ENCODE data around the gene PLD1. TPM values are rescaled to one million over a fixed set of nuclear protein-coding genes. Genes with fewer than 3 reads are reported as not detected.

PLD1 gene
- total and polyA plus RNA-seq, 10 of the 15 experiments (the other 5 are each of a cell fraction or from before 2014, with no cell fraction given): 2.9 to 108 (median 3.6) TPM

DNA sequence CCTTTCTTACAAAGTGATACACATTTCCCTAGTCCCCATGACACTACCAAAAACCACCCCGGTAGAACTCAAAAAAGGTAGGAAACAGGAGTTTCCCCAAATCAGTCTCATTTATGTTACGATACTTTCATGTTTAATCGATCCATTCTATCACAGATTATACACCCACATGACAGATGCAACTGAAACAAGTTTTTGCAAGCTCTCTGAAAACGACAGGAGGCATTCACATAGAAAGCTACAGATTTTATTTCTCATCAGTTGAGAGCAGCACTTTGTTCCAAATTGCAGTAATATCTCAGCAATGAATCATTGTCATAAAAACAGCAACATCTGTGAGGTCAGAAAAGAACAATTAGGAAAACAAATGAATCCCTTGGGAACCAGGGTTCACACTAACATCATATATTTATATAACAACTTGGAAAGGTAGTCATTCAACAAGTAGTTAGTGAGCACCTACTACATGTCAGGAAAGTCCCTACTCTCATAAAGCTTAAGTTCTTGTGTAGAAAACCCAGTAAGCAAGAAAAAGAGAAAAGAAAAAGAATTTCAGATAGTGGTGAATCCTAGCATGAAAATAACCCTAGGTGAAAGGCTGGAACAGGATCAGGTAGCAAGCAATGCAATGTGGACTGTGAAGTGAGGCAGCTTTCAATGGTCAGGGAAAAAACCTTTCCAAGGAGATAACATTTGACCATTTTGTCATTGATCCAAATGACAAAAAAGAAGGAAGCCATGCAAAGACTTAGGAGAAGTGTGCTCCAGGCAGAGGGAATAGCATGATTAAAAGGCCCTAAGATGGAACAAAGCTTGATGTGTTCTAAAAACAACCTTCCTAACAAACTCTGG lies 8.3 kb downstream of the PLD1 start (continued):
- TF ChIP-seq, protein P1, sequence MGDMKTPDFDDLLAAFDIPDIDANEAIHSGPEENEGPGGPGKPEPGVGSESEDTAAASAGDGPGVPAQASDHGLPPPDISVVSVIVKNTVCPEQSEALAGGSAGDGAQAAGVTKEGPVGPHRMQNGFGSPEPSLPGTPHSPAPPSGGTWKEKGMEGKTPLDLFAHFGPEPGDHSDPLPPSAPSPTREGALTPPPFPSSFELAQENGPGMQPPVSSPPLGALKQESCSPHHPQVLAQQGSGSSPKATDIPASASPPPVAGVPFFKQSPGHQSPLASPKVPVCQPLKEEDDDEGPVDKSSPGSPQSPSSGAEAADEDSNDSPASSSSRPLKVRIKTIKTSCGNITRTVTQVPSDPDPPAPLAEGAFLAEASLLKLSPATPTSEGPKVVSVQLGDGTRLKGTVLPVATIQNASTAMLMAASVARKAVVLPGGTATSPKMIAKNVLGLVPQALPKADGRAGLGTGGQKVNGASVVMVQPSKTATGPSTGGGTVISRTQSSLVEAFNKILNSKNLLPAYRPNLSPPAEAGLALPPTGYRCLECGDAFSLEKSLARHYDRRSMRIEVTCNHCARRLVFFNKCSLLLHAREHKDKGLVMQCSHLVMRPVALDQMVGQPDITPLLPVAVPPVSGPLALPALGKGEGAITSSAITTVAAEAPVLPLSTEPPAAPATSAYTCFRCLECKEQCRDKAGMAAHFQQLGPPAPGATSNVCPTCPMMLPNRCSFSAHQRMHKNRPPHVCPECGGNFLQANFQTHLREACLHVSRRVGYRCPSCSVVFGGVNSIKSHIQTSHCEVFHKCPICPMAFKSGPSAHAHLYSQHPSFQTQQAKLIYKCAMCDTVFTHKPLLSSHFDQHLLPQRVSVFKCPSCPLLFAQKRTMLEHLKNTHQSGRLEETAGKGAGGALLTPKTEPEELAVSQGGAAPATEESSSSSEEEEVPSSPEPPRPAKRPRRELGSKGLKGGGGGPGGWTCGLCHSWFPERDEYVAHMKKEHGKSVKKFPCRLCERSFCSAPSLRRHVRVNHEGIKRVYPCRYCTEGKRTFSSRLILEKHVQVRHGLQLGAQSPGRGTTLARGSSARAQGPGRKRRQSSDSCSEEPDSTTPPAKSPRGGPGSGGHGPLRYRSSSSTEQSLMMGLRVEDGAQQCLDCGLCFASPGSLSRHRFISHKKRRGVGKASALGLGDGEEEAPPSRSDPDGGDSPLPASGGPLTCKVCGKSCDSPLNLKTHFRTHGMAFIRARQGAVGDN (IDR thresholded peaks at IDR 0.05): peak; percentile 46; the same call in 1 of the 2 replicates
- TF ChIP-seq, protein P2, sequence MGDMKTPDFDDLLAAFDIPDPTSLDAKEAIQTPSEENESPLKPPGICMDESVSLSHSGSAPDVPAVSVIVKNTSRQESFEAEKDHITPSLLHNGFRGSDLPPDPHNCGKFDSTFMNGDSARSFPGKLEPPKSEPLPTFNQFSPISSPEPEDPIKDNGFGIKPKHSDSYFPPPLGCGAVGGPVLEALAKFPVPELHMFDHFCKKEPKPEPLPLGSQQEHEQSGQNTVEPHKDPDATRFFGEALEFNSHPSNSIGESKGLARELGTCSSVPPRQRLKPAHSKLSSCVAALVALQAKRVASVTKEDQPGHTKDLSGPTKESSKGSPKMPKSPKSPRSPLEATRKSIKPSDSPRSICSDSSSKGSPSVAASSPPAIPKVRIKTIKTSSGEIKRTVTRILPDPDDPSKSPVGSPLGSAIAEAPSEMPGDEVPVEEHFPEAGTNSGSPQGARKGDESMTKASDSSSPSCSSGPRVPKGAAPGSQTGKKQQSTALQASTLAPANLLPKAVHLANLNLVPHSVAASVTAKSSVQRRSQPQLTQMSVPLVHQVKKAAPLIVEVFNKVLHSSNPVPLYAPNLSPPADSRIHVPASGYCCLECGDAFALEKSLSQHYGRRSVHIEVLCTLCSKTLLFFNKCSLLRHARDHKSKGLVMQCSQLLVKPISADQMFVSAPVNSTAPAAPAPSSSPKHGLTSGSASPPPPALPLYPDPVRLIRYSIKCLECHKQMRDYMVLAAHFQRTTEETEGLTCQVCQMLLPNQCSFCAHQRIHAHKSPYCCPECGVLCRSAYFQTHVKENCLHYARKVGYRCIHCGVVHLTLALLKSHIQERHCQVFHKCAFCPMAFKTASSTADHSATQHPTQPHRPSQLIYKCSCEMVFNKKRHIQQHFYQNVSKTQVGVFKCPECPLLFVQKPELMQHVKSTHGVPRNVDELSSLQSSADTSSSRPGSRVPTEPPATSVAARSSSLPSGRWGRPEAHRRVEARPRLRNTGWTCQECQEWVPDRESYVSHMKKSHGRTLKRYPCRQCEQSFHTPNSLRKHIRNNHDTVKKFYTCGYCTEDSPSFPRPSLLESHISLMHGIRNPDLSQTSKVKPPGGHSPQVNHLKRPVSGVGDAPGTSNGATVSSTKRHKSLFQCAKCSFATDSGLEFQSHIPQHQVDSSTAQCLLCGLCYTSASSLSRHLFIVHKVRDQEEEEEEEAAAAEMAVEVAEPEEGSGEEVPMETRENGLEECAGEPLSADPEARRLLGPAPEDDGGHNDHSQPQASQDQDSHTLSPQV (IDR thresholded peaks at IDR 0.05): peak; percentile 77
- TF ChIP-seq ZNF24 (IDR thresholded peaks at IDR 0.05) (no peak), STAT1 (conservative IDR thresholded peaks at IDR 0.05) (no peak), DPF2 (IDR thresholded peaks at IDR 0.05) (peak; percentile 54; the same call in 1 of the 2 replicates), RAD21 (IDR thresholded peaks at IDR 0.05; ENCODE audit: insufficient read depth, low read depth, low read length) (no peak), HDGF (IDR thresholded peaks at IDR 0.05) (peak; percentile 59; the same call in 1 of the 2 replicates)
- TF ChIP-seq, protein P3, sequence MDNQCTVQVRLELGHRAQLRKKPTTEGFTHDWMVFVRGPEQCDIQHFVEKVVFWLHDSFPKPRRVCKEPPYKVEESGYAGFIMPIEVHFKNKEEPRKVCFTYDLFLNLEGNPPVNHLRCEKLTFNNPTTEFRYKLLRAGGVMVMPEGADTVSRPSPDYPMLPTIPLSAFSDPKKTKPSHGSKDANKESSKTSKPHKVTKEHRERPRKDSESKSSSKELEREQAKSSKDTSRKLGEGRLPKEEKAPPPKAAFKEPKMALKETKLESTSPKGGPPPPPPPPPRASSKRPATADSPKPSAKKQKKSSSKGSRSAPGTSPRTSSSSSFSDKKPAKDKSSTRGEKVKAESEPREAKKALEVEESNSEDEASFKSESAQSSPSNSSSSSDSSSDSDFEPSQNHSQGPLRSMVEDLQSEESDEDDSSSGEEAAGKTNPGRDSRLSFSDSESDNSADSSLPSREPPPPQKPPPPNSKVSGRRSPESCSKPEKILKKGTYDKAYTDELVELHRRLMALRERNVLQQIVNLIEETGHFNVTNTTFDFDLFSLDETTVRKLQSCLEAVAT (IDR thresholded peaks at IDR 0.05): peak; percentile 95
- TF ChIP-seq, protein P4, sequence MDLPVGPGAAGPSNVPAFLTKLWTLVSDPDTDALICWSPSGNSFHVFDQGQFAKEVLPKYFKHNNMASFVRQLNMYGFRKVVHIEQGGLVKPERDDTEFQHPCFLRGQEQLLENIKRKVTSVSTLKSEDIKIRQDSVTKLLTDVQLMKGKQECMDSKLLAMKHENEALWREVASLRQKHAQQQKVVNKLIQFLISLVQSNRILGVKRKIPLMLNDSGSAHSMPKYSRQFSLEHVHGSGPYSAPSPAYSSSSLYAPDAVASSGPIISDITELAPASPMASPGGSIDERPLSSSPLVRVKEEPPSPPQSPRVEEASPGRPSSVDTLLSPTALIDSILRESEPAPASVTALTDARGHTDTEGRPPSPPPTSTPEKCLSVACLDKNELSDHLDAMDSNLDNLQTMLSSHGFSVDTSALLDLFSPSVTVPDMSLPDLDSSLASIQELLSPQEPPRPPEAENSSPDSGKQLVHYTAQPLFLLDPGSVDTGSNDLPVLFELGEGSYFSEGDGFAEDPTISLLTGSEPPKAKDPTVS (IDR thresholded peaks at IDR 0.05; ENCODE audit: low read depth, low read length): no peak
- TF ChIP-seq, protein P5, sequence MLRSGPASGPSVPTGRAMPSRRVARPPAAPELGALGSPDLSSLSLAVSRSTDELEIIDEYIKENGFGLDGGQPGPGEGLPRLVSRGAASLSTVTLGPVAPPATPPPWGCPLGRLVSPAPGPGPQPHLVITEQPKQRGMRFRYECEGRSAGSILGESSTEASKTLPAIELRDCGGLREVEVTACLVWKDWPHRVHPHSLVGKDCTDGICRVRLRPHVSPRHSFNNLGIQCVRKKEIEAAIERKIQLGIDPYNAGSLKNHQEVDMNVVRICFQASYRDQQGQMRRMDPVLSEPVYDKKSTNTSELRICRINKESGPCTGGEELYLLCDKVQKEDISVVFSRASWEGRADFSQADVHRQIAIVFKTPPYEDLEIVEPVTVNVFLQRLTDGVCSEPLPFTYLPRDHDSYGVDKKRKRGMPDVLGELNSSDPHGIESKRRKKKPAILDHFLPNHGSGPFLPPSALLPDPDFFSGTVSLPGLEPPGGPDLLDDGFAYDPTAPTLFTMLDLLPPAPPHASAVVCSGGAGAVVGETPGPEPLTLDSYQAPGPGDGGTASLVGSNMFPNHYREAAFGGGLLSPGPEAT (IDR thresholded peaks at IDR 0.05; ENCODE audit: low read depth): peak; percentile 92

Measured in GM12878 (cell line).